ENCODE measurements around the gene ODAD4.

Gene ODAD4

DNA sequence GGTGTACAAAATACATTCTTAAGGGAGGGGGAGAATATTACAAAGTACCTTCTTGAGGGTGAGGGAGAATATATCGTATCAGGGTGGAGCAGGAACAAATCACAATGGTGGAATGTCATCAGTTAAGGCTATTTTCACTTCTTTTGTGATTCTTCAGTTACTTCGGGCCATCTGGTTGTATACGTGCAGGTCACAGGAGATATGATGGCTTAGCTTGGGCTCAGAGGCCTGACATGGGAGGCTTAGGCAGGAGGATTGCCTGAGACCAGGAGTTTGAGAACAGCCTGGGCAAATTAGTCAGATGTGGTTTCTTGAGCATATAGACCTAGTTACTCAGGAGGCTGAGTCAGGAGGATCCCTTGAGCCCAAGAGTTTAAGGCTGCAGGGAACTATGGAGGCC lies 13.1 kb downstream of the ODAD4 start:
- DNase-seq = no peak

DNA sequence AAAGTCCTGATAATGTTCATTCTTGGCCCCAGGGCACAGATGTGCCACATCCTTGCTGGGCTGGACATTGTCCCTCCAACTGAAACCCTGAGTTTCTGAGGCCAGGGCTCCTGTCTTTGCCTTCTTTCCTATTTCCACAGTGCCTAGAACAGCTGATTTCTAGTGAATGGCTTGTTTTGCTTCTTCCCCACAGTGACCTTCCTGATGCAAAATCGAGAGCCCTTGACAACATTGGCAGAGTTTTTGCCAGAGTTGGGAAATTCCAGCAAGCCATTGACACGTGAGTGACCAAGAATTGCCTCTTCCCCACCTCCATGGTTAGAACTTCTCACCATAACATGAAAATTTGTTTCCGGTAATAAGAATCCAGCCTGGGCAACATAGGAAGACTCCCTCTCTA lies 14.5 kb downstream of the ODAD4 start:
- DNase-seq = no peak

DNA sequence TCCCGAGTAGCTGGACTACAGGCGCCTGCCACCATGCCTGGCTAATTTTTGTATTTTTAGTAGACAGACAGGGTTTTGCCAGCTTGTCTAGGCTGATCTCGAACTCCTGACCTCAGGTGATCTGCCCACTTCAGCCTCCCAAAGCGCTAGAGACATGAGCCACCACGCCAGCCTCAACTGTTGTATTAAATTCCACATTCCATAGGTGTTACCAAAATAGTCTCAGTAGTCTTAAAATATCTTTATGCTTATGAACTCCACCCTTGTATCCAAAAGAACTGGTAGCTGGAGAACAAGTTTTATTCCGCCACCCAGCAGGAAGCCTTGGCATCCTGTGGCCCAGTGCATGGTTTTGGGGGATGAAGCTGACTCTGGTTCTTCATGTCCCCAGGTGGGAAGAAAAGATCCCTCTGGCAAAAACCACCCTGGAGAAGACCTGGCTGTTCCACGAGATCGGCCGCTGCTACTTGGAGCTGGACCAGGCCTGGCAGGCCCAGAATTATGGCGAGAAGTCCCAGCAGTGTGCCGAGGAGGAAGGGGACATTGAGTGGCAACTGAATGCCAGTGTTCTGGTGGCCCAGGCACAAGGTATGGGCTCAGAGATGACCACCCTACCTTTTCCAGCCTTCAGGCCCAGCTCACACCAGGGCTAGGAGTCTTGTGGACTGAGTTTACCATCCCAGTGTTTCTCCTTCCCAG lies 18.5 kb downstream of the ODAD4 start:
- no peak for DNase-seq

DNA sequence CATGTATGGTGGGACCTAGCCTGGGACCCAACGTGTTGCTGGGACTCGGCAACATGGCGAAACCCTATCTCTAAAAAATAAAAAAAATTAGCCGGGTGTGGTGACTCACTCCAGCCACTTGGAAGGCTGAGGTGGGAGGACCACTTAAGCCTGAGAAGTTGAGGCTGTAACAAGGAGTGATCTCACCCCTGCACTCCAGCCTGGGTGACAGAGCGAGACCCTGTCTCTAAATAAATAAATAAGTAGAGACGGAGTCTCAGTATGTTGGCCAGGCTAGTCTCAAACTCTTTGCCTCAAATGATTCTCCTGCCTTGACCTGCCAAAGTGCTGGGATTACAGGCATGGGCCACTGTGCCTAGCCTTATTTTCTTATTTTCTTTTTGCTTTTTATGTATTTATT lies 26.1 kb downstream of the ODAD4 start:
- no peak for DNase-seq

DNA sequence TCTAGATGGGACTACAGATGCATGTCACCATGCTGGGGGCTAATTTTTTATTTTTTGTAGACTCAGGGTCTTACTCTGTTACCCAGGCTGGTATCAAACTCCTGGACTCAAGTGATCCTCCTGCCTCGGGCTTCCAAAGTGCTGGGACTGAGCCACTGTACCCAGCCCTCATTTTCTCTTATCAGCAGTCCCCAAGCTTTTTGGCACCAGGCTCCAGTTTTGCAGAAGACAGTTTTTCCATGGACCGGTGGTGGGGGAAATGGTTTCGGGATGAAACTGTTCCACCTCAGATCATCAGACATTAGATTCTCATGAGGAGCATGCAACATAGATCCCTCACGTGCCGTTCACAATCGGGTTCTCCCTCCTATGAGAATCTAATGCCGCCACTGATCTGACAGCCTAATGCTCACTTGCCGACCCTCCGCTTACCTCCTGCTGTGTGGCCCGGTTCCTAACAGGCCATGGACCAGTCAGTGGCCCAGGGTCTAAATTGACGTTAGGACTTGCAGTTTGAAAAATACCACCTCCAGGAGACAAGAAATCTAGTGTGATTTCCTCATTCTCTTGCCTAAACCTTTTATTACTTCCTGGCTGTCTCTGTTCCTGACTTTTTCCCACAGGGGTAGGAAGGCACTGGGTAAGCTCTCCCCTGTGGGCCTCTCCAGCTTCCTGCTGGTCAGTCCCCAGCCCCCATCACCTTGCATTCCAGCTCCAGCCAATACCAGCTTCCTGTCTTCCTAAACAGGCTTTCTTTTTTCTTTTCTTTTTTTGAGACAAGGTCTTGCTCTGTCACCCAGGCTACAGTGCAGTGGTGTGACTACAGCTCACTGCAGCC lies 26.8 kb downstream of the ODAD4 start:
- DNase-seq = peak; percentile 40

DNA sequence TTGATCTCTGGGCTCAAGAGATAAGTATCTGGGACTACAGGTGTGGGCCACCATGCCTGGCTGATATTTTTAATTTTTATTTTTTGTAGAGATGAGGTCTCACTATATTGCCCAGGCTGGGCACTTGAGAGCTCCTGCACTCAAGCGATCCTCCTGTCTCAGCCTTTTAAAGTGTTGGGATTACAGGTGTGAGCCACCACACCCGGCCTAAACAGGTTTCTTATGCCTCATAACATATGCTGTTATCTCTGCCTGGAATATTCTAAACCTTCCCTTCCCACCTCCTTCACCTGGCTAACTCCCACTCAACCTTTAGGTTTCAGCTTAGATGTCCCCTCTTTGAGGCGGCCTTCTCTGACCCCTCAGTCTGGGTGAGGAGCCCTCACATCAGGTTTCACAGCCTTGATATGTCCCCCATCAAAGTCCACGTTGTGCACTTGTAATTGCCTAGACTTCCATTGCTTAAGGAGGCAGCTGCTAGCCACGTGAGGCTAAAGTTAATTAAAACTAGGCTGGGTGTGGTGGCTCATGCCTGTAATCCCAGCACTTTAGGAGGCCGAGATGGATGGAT lies 27.5 kb downstream of the ODAD4 start:
- no peak for DNase-seq

DNA sequence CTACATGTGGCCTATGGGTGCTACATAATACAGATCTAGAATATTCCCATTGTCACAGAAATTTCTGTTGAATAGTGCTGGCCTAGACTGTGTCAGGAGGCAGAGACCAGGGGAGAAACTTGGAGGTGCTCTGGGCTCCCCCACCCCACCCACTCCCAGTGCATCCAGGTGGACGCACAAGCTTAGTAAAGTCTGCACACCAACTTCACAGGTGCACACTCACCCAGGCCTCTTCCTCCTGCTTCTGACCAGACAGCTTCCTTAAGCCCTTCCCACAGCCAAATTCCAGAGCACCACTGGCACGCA lies 28.6 kb downstream of the ODAD4 start:
- DNase-seq = no peak

DNA sequence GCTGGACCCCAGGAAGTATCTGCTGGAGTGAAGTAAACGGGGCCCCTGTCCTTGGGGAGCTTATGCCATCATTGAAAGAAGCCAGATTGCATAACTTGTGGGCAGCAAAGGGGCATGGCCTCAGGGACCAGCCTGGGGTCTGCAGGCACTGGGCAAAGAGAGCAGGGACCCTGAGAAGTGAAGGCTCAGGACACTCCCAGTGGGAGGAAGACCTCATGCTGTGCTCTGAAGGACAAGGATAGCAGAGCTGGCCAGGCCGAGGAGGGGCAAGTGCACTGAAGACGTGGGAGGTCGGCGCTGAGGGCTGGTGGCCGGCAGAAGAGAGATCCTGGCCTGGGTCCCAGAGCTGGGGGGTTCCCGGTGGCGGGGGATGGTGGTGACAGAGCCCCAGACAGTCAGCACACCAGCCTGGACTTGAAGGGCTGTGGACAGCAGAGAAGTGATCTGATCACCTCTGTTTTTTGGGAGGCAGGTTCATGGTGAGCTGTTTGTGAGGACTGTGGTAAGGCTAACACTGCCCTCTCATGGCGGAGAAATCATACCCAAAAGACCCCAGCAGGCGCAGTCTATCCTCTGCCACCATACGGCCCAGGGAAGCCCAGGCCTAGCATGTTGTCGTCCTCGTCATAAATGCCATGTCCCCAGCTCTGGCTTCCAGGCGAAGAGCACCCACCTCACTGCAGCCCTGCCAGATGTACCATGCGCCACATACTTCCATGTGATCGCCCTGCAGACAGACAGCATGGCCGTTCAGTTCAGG lies 29.1 kb downstream of the ODAD4 start:
- DNase-seq = peak; percentile 27

DNA sequence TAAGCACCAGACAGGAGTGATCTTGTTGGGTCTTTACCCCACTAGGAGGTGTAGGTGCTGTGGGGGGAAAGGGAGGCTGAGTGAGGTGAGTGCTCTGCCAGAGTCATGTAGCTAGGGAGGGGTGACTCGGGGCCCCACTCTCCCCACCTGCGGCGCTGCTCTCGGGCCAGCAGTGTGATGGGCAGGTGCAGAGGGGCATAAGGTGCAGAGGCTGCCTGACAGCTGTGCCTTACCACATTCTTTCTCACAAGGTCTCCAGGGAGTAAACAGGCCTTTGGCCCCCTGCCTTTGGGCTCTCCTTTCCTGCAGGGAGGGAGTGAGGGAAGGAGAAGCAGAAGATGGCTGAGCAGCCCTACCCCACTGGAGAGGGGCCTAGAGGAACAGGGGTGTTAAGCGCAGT lies 31.7 kb downstream of the ODAD4 start:
- no peak for DNase-seq

DNA sequence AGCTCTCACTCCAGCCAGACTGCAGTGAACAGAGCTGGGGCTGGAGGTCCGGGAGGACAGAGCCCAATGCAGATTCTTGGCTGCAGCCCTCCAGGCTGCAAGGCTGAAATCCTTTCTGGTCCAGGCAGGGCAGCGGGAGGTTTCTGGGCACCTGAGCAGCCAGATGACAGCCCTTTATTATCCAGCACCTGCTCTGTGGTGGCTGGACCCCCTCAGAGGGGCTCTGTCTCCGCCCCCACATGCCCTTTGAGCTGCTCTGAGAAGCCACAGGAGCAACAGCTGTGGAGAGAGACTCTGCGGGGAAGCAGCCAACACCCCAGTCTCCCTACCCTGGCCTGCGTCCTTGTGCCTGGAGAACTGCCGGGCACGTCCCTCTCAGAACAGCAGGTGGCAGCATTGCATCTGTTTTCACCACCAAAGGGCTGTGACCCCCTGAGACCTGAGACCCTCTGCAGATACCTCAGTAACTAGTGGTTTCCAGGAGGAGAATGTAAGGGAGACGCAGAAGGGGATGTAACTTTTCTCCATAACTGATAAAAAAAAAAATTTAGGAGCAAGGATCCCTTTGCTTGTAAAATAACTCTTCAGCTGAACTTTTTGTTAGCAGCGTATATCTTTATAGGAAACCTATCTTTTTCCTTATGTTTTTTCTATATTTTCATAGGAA lies 32.5 kb downstream of the ODAD4 start:
- DNase-seq = peak; percentile 19

DNA sequence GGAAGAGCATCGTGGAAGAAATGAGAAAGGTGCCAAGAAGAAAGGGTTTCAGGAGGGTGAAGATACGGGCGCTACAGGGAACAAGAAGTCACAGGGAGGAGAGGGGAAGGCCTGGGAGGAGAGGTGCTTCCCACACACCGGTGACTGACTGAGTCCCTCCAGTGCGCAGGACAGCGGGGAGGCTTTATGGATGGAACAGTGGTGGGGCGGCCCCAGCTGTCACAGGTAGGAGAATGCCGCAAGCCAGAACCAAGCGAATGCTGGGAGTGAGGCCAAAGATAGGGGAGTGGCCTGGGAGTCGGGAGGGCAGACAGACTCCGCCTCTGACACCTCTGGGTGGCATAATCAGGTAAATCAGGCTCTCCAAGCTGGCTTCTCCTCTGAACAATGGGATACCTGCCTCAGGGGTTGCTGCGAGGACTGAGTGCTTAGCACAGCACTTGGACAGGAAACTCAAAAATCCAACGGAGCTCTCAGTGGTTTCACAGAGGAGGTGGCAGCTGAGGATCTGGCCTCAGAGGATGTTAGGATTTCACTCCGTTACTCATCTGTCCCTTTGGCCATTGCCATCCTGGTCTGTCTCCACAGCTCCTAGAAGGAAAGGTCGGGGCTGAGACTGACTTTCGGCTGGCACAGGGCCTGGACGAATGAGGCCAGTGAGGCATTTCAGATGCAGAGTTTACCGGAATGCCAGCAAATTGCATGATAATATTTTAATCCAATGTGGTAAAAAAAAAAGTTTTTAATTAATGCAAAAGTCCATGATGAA lies 35.5 kb downstream of the ODAD4 start:
- peak; percentile 58 for DNase-seq

DNA sequence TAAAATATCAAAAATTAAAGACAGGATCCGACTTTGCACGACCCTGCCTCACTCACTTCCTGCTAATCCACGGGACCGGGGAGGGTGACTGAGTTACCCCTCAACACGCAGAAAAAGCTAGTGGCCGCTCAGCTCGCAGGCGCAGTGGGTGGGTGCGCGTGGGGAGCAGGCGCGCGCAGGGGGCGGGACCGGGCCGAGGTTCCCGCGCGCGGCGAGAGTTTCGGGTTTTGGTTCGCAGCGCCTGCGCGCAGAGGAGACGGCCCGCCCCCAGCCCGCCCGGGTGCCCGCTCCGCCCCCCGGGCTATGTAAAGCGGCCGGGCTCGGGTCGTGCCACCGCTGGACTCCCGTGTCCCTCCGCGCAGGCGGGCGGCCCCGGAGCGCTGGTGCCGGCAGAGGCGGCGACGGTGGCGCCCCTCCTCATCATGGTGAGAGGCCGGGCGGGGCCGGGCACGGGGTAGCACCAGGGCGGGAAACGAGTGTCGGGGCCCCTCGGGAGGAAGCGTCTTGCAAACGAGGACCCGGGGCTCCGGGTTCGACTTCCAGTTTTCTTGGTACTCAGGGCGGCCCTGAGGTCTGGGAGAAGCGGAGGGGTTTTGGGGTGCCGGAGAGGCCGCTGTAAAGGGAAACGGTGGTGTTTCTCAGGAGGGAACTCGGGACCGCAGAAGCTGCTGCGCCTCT lies 36.2 kb downstream of the ODAD4 start, which contains the start of gene CNP:
TSS of gene CNP (plus strand) at position 333 of the 678 bp plus-strand sequence. CDS start at position 423, 90 bp downstream.
- peak; percentile 81 for DNase-seq

DNA sequence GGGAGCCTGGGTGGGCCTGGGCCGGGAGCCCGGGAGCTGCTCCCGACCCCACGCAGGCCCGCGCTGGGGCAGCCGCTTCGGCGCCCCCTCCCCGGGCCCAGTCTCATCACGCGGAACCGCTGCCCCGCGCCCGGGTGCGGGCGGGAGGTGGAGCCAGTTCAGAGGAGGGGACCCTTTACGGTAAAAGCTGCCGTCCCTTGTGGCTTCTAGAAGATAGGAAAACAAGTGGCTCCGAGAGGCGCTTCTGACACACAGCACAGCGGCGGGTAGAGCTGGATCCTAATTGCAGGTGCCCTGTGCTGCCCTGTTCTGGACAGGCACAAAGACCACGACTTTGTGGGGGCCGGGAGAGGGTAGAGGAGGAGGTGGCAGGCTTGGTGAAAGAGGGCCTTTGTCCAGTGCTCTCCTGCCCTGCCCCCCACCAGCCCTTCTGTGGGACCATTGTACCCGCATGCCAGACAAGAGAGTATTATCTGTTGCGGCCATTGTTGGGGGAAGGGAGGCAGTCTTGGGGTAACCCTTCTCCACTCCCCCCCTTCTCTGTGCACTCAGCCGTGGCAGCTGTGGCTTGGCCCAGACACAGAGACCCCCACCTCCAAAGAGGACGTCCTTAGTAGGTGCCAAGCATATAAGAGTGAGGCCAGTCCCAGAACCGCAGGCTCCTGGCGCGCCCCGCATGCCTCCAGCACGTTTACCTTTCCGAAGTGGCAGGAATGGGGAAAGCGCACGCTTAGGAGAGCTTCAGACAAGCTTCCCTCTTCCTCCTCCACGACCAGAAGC lies 36.9 kb downstream of the ODAD4 start:
- DNase-seq = no peak

DNA sequence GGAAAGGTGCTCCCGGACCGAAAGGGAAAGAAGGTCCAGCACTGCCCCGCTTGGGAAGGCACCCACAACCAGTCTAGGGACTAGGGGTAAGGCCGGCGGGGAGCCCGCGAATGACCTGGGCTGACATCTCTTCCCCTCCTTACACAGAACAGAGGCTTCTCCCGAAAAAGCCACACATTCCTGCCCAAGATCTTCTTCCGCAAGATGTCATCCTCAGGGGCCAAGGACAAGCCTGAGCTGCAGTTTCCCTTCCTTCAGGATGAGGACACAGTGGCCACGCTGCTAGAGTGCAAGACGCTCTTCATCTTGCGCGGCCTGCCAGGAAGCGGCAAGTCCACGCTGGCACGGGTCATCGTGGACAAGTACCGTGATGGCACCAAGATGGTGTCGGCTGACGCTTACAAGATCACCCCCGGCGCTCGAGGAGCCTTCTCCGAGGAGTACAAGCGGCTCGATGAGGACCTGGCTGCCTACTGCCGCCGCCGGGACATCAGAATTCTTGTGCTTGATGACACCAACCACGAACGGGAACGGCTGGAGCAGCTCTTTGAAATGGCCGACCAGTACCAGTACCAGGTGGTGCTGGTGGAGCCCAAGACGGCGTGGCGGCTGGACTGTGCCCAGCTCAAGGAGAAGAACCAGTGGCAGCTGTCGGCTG lies 37.6 kb downstream of the ODAD4 start:
- no peak for DNase-seq

DNA sequence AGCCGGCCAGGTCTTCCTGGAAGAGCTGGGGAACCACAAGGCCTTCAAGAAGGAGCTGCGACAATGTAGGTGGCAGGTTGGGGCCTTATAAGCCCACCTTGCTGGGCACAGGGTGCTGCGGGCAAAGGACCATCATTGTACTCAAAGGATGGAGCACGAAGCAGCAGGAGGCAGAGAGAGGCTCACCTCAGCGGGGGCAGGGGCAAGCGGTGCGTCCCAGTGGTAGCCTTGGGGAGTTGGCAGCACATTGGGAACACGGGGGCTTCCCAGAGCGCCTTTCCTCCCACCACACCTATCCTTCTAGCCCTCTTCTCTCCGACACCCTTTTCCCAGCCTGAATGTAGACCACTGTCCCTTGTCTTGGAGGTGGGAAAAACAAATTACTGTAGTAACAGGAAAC lies 38.3 kb downstream of the ODAD4 start:
- no peak for DNase-seq

DNA sequence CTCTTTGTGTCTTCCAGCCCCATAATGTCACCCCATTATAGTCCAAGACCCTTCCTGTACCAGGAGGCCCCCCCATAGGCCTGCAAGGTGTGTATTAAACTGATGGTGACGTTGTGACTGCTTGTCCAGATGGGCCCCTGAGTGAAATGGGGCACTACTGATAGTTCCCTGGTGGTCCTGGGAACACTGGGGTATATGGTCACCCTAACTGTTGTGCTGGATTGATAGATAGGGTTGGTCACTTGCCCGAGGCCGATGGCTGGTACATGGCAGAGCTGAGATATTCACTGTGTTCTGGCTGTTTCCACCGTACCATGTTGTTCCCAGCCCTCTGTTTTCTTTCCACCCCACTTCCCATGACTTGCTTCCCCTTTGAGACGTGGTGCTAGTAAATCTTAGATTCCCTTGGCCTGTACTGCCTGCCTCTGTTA lies 40.5 kb downstream of the ODAD4 start:
- no peak for DNase-seq

DNA sequence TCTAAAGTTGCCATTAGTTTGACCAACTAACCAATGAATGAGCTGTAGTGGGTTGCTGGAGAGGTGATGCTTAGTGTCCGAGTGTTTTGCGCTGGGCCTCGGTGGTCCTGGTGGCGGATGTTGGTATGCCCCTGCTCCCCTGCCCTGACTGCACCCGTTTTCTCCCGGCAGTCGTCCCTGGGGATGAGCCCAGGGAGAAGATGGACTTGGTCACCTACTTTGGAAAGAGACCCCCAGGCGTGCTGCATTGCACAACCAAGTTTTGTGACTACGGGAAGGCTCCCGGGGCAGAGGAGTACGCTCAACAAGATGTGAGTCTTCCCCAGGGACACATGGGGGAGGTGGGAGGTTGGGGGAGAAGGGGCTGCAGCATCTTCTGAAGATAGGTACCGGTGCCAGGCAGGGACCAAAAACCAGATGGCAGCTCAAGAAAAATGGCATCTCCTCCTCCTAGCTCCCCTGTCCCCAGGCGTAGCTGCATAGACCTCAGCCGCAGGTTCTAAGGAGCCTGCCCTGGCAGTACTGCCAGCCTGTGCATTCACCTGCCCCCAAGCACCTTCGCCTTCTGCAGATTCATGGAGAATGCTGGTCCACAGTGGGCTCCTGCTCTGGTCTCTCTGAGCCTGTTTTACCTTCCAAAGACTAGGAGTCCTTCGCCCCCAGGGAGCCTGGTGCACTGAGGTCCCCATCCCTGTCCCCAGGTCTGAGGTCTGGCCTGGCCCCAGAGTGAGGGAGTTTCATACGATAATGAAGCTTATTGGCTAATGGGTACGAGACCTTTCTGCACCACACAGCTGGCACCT lies 41.5 kb downstream of the ODAD4 start:
- no peak for DNase-seq

DNA sequence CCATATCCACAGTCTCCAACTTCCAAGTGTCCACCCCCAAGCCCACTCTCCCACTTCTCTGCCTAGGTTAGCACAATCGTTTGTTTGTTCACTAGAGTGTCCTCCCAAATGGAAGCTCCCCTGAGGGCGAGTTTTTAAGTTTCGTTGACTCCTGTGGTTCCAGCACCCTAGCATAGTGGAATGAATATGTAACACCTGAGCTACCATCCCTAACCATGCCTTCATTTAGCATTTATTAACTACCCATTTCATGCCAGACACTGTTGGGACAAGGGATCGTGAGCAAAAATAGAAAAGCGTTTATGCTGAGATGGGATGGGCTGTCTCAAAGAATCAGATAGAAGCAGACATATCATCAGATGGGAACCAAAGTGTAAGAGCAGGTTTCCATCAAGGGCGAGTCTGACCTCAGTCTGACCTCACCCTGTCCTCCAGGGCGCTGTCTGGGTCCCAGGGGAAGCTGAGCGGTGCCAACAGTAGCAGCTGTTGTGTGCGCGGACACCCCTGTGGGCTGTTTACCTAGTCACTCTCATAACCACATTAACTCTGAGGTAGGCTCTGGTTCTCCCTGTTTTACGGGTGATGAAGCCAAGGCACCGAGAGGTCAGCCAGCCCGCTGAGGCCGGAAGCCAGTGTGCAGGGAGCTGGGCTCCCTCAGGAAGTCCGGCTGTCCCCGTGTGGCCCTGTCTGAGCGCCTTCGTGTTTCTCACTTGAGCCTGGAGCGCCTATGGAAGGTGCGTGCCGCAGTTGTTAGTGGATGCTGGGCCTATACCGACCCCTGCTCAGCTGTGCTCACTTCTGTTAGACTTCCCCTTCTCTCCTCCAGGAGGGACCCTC lies 42.4 kb downstream of the ODAD4 start:
- no peak for DNase-seq
